GM23338 (cell line): ENCODE results near the gene PCDHA3. TPM values are rescaled to one million over a fixed set of nuclear protein-coding genes. Genes with fewer than 3 reads are reported as not detected.
A peak's percentile ranks its signal among the peaks of the same experiment; 100 is the strongest.
"Not testable (repeated sequence)": the region's sequence is repeated elsewhere in the genome, so short reads cannot be mapped to it uniquely, and the experiment has no call there.

ENCODE experiments used
- ATAC-seq: fragments of 200-7000 bp; cut with Tn5 transposase; 3 replicates; pipeline ENCODE4 v1.9.1; 2020
- DNase-seq: peaks from one replicate; pipeline ENCODE4 v3.0.0-alpha.2; 2015; ENCODE audit warnings: low spot score
- H2AFZ ChIP-seq: fragments of 200-600 bp; sonication (generic); 2 replicates; pipeline ENCODE4 v1.8.0; 2016; ENCODE audit warnings: antibody characterized with exemption, mild to moderate bottlenecking, moderate library complexity
- H3F3A ChIP-seq: fragments of 200-600 bp; sonication (generic); replicated peaks from 2 replicates; pipeline ENCODE4 v1.8.0; 2017; ENCODE audit warnings: antibody characterized with exemption, mixed run types, low read depth
- H3K27ac ChIP-seq: fragments of 200-600 bp; sonication (generic); 2 replicates; pipeline ENCODE4 v1.6.1; 2016; ENCODE audit warnings: low read depth
- H3K27me3 ChIP-seq: fragments of 200-600 bp; sonication (generic); 2 replicates; pipeline ENCODE4 v1.8.0; 2016; ENCODE audit warnings: mild to moderate bottlenecking, mixed run types, moderate library complexity; ENCODE audit not compliant: insufficient read depth
- H3K36me3 ChIP-seq: fragments of 200-600 bp; sonication (generic); 2 replicates; pipeline ENCODE4 v1.8.0; 2016; ENCODE audit warnings: mild to moderate bottlenecking; ENCODE audit not compliant: insufficient read depth
- H3K4me1 ChIP-seq: fragments of 200-600 bp; sonication (generic); 2 replicates; pipeline ENCODE4 v1.8.0; 2016; ENCODE audit warnings: mild to moderate bottlenecking, moderate library complexity; ENCODE audit not compliant: insufficient read depth
- H3K4me2 ChIP-seq: fragments of 200-600 bp; sonication (generic); 2 replicates; pipeline ENCODE4 v1.7.1; 2017; ENCODE audit warnings: mixed run types
- H3K4me3 ChIP-seq: fragments of 200-600 bp; sonication (generic); 2 replicates; pipeline ENCODE4 v1.6.1; 2016; ENCODE audit warnings: mixed run types
- H3K79me2 ChIP-seq: fragments of 200-600 bp; sonication (generic); replicated peaks from 2 replicates; pipeline ENCODE4 v1.8.0; 2017; ENCODE audit warnings: mild to moderate bottlenecking; ENCODE audit not compliant: insufficient read depth
- H3K9me2 ChIP-seq: fragments of 200-600 bp; sonication (generic); 2 replicates; pipeline ENCODE4 v1.8.0; 2017; ENCODE audit not compliant: insufficient read depth
- H4K20me1 ChIP-seq: fragments of 200-600 bp; sonication (generic); replicated peaks from 2 replicates; pipeline ENCODE4 v1.8.0; 2017; ENCODE audit warnings: mild to moderate bottlenecking; ENCODE audit not compliant: insufficient read depth
- H3K27ac Mint-ChIP-seq: 2 replicates; pipeline ENCODE4 v1.8.0; 2020; ENCODE audit warnings: inconsistent platforms, mild to moderate bottlenecking, moderate library complexity, mixed read lengths
- H3K27me3 Mint-ChIP-seq: 3 replicates; pipeline ENCODE4 v1.8.0; 2022; ENCODE audit warnings: low read depth, mild to moderate bottlenecking, moderate library complexity, mixed read lengths, inconsistent platforms; ENCODE audit not compliant: insufficient read depth, poor library complexity
- H3K36me3 Mint-ChIP-seq: 3 replicates; pipeline ENCODE4 v1.8.0; 2021; ENCODE audit warnings: low read depth, mild to moderate bottlenecking, inconsistent platforms, moderate library complexity, mixed read lengths
- H3K4me1 Mint-ChIP-seq: 3 replicates; pipeline ENCODE4 v1.8.0; 2020; ENCODE audit warnings: mild to moderate bottlenecking, inconsistent platforms, mixed read lengths
- H3K4me3 Mint-ChIP-seq: 3 replicates; pipeline ENCODE4 v1.8.0; 2021; ENCODE audit warnings: moderate library complexity, mild to moderate bottlenecking, inconsistent platforms, mixed read lengths
- H3K9me3 Mint-ChIP-seq: 3 replicates; pipeline ENCODE4 v1.8.0; 2020; ENCODE audit warnings: moderate library complexity, mild to moderate bottlenecking, inconsistent platforms, mixed read lengths
- EZH2 ChIP-seq: fragments of 200-600 bp; sonication (generic); IDR thresholded peaks from one replicate; pipeline ENCODE4 v1.8.0; 2017; ENCODE audit warnings: antibody characterized with exemption, mild to moderate bottlenecking, low read depth; ENCODE audit not compliant: unreplicated experiment
- JUNB ChIP-seq: IDR thresholded peaks from one replicate; pipeline ENCODE4 v1.6.1; 2016; ENCODE audit warnings: antibody characterized with exemption; ENCODE audit not compliant: unreplicated experiment
- ZNF114 ChIP-seq: fragments of 250-450 bp; sonication (Bioruptor Pico); IDR thresholded peaks from 2 replicates; pipeline ENCODE4 v1.5.0; 2020; ENCODE audit warnings: mild to moderate bottlenecking, moderate library complexity
- polyA plus RNA-seq: library from polyadenylated mRNA; unstranded; fragments of >200 nt; fragmentation: Nextera tagmentation; extraction: Ambion mirVana; gene quantifications from 2 replicates; pipeline ENCODE4 v1.2.1, GENCODE V29; 2016
- total RNA-seq: library from RNA; depleted of rRNA; stranded (reverse); fragments of >200 nt; shearing (Covaris generic); gene quantifications from 2 replicates; pipeline ENCODE4 v1.2.3, GENCODE V29; 2014
- TF ChIP-seq, protein P1 (sequence below): IDR thresholded peaks from one replicate; pipeline ENCODE4 v1.6.1; 2018; ENCODE audit warnings: antibody characterized with exemption; ENCODE audit not compliant: unreplicated experiment
- TF ChIP-seq, protein P2 (sequence below), 2 experiments: fragments of 200-600 bp in 1 of 2; sonication (generic) in 1 of 2; conservative IDR thresholded peaks; 2 replicates each; pipeline versions ENCODE4 v1.5.1 to v1.6.1; 2016 to 2017; ENCODE audit warnings: antibody characterized with exemption in 2 of 2, low read depth in 2 of 2, mild to moderate bottlenecking in 2 of 2, moderate library complexity in 1 of 2

Gene PCDHA3
- total and polyA plus RNA-seq, 2 experiments from 2014 or later: 0.87 to 4.0 TPM

- TF ChIP-seq, protein P1, sequence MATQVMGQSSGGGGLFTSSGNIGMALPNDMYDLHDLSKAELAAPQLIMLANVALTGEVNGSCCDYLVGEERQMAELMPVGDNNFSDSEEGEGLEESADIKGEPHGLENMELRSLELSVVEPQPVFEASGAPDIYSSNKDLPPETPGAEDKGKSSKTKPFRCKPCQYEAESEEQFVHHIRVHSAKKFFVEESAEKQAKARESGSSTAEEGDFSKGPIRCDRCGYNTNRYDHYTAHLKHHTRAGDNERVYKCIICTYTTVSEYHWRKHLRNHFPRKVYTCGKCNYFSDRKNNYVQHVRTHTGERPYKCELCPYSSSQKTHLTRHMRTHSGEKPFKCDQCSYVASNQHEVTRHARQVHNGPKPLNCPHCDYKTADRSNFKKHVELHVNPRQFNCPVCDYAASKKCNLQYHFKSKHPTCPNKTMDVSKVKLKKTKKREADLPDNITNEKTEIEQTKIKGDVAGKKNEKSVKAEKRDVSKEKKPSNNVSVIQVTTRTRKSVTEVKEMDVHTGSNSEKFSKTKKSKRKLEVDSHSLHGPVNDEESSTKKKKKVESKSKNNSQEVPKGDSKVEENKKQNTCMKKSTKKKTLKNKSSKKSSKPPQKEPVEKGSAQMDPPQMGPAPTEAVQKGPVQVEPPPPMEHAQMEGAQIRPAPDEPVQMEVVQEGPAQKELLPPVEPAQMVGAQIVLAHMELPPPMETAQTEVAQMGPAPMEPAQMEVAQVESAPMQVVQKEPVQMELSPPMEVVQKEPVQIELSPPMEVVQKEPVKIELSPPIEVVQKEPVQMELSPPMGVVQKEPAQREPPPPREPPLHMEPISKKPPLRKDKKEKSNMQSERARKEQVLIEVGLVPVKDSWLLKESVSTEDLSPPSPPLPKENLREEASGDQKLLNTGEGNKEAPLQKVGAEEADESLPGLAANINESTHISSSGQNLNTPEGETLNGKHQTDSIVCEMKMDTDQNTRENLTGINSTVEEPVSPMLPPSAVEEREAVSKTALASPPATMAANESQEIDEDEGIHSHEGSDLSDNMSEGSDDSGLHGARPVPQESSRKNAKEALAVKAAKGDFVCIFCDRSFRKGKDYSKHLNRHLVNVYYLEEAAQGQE: no peak
- no peak for TF ChIP-seq JUNB
- TF ChIP-seq ZNF114 (CRISPR knock-in tag): no peak
Observed at GRCh38 chr5:140796718-140797095, 4.2 kb upstream of the PCDHA3 start (continued).

- Histone ChIP-seq H3K36me3 (no peaks in the 10 kb centered on the region), H3K4me3 (peak overlapping the region; percentile 50), H3K4me2 (peak overlapping the region; percentile 61), H3F3A (no peaks in the 10 kb centered on the region), H2AFZ (peak overlapping the region; percentile 15; the same call in 1 of the 2 replicates), H3K27ac (no peak overlapping the region), H4K20me1 (no peaks in the 10 kb centered on the region), H3K27me3 (no peaks in the 10 kb centered on the region), H3K9me2 (no peaks in the 10 kb centered on the region), H3K79me2 (no peaks in the 10 kb centered on the region), H3K4me1 (no peaks in the 10 kb centered on the region)
- Mint-ChIP-seq H3K27me3 (no peaks in the 10 kb centered on the region), H3K4me3 (no peak overlapping the region), H3K27ac (no peak overlapping the region), H3K9me3 (peaks cover 21% of the 10 kb centered on the region), H3K36me3 (peaks cover 43% of the 10 kb centered on the region), H3K4me1 (no peaks in the 10 kb centered on the region; the same call in 1 of the 3 replicates)
- DNase-seq: peak; percentile 58
- no peak for ATAC-seq
- TF ChIP-seq, protein P2, sequence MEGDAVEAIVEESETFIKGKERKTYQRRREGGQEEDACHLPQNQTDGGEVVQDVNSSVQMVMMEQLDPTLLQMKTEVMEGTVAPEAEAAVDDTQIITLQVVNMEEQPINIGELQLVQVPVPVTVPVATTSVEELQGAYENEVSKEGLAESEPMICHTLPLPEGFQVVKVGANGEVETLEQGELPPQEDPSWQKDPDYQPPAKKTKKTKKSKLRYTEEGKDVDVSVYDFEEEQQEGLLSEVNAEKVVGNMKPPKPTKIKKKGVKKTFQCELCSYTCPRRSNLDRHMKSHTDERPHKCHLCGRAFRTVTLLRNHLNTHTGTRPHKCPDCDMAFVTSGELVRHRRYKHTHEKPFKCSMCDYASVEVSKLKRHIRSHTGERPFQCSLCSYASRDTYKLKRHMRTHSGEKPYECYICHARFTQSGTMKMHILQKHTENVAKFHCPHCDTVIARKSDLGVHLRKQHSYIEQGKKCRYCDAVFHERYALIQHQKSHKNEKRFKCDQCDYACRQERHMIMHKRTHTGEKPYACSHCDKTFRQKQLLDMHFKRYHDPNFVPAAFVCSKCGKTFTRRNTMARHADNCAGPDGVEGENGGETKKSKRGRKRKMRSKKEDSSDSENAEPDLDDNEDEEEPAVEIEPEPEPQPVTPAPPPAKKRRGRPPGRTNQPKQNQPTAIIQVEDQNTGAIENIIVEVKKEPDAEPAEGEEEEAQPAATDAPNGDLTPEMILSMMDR (conservative IDR thresholded peaks at IDR 0.05; ENCODE audit: low read depth in 2 of 2): peak; percentile 65 to 70
- no peak for TF ChIP-seq EZH2
Observed at GRCh38 chr5:140801494-140801841, 611 bp downstream of the PCDHA3 start.

- H3K4me1 Mint-ChIP-seq, H3K79me2 ChIP-seq, H2AFZ ChIP-seq, H3K4me3 Mint-ChIP-seq, H3K27ac Mint-ChIP-seq, H3K4me3 ChIP-seq, ATAC-seq, H3K9me2 ChIP-seq, H3F3A ChIP-seq, H3K27ac ChIP-seq, H3K4me2 ChIP-seq, DNase-seq, H3K36me3 ChIP-seq, H3K27me3 ChIP-seq, H3K4me1 ChIP-seq, H3K27me3 Mint-ChIP-seq, H4K20me1 ChIP-seq: not testable (repeated sequence)
- peaks cover 37% of the 10 kb centered on the region for H3K36me3 Mint-ChIP-seq
- peaks cover 19% of the 10 kb centered on the region for H3K9me3 Mint-ChIP-seq
Observed at GRCh38 chr5:140802381-140802780, 1.5 kb downstream of the PCDHA3 start.
